Measurements from ENCODE around the gene AR. TPM values are rescaled to one million over a fixed set of nuclear protein-coding genes. Genes with fewer than 3 reads are reported as not detected.

The AR gene
- total and polyA plus RNA-seq, 2 of the 4 experiments (the other 2 are of a cell fraction), result 1.5 to 4.7 TPM

DNA sequence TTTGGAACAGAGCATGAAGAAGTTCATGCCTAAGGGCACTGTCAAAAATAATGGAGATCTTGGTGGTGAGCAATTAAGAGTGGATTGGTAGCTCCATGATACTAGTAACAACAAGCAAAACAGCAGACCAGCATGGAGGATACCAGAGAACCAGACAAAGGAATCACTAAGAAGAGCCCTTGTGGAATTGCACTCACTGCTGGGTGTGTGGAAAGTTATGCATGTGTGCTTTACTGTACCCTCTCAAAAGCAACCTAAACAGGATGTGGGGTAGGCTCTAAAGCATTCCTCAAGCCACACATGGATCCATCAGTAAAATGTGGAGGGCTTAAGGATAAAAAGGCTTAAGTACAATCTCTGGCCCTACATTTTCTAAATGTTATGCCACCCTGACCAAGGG, 69.5 kb downstream of the AR start:
- H2AFZ ChIP-seq (replicated peaks; ENCODE audit: low read length, poor library complexity), result no peak overlapping the region
- ATAC-seq (ENCODE audit: low read depth) (no peak), DNase-seq (peak; percentile 14)
- no peaks in the 10 kb centered on the region for H3K36me3 ChIP-seq (ENCODE audit: control insufficient read depth, insufficient read depth, low read length)
- dilution Hi-C loops (cut with HindIII; ENCODE audit: low sequenced_read_pairs, unreplicated experiment) (no loop called here), in situ Hi-C loops (cut with MboI; ENCODE audit: low sequenced_read_pairs) (no loop called here), intact Hi-C loops (cut with micrococcal nuclease) (no loop called here)
- peak overlapping the region; percentile 61; the same call in 1 of the 2 replicates for H3K4ac ChIP-seq (ENCODE audit: low read depth, low read length)
- no TSS peak for BruUV-seq (replicated peaks)
- H2AK9ac ChIP-seq (replicated peaks; ENCODE audit: low read depth, low read length, poor library complexity), result no peak overlapping the region
- H3K79me1 ChIP-seq (ENCODE audit: low read depth in 1 of 2, low read length in 2 of 2), result no peaks in the 10 kb centered on the region
- H2BK20ac ChIP-seq (ENCODE audit: low read depth, low read length), result 0 out of 2 replicates have a peak overlapping the region, but pooled peaks have one; percentile 14
- no peaks in the 10 kb centered on the region for H3K27me3 ChIP-seq (ENCODE audit: control insufficient read depth, insufficient read depth, low read length)
- no peak overlapping the region for H3K4me2 ChIP-seq (ENCODE audit: low read depth, low read length)
- H4K5ac ChIP-seq (ENCODE audit: low read depth, low read length), result no peak overlapping the region
- H3K18ac ChIP-seq (ENCODE audit: low read depth, low read length), result no peak overlapping the region
- H3K4me3 ChIP-seq (ENCODE audit: insufficient read depth, low read depth, low read length), result no peak overlapping the region
- H3K27ac ChIP-seq (ENCODE audit: insufficient read depth, low read length), result no peak overlapping the region
- H3K14ac ChIP-seq (replicated peaks; ENCODE audit: low read depth, low read length), result no peak overlapping the region
- no peak overlapping the region for H4K91ac ChIP-seq (ENCODE audit: insufficient read depth, low read depth, low read length)
- H3K9ac ChIP-seq (ENCODE audit: low read depth, low read length), result no peak overlapping the region
- H4K20me1 ChIP-seq (ENCODE audit: insufficient read depth, low read length), result no peaks in the 10 kb centered on the region
- H3K4me1 ChIP-seq (ENCODE audit: control insufficient read depth, insufficient read depth, low read length), result no peaks in the 10 kb centered on the region
- POLR2A ChIA-PET (ENCODE audit: unreplicated experiment), result no interaction called here
- H2BK120ac ChIP-seq (ENCODE audit: low read depth, low read length), result 0 out of 2 replicates have a peak overlapping the region, but pooled peaks have one; percentile 8
- H3K56ac ChIP-seq (ENCODE audit: extremely low read depth, insufficient read depth, low read length), result no peak overlapping the region
- CTCF ChIA-PET, result no interaction called here
- H3K9me3 ChIP-seq (ENCODE audit: control insufficient read depth, insufficient read depth, low read length), result peaks cover 3% of the 10 kb centered on the region; the same call in 1 of the 2 replicates
- H3K9me1 ChIP-seq (ENCODE audit: insufficient read depth, low read length), result no peaks in the 10 kb centered on the region
- H4K8ac ChIP-seq (ENCODE audit: low read depth in 2 of 2, low read length in 2 of 2), result no peak overlapping the region
- no peak overlapping the region for H2AK5ac ChIP-seq (ENCODE audit: low read depth, low read length)
- TF ChIP-seq SMC3 (IDR thresholded peaks at IDR 0.05; ENCODE audit: low read depth, low read length) (no peak), RFX5 (IDR thresholded peaks at IDR 0.05; ENCODE audit: low read depth, low read length) (no peak), RAD21 (IDR thresholded peaks at IDR 0.05; ENCODE audit: low read length) (no peak), CEBPB (IDR thresholded peaks at IDR 0.05; ENCODE audit: low read depth, low read length) (no peak), ELK1 (IDR thresholded peaks at IDR 0.05; ENCODE audit: borderline replicate concordance, low read depth, low read length) (no peak), RCOR1 (IDR thresholded peaks at IDR 0.05; ENCODE audit: insufficient replicate concordance, low read length) (no peak), MXI1 (IDR thresholded peaks at IDR 0.05; ENCODE audit: borderline replicate concordance, low read depth, low read length) (no peak)
- no peak overlapping the region for H3K23ac ChIP-seq (ENCODE audit: low read depth, low read length)
- H2BK5ac ChIP-seq (ENCODE audit: low read depth, low read length, poor library complexity, severe bottlenecking), result no peak overlapping the region
- H2BK15ac ChIP-seq (ENCODE audit: low read depth, low read length), result 0 out of 3 replicates have a peak overlapping the region, but pooled peaks have one; percentile 39

All from IMR-90 (cell line).